Left ventricle myocardium inferior (tissue), 1 donor: Measurements from ENCODE around the gene FES. TPM values are rescaled to one million over a fixed set of nuclear protein-coding genes. Genes with fewer than 3 reads are reported as not detected.

Experiments
- DNase-seq: peaks from one replicate; pipeline ENCODE4 v3.0.0-alpha.2; 2020
- H3K27ac ChIP-seq: fragments of 200-600 bp; replicated peaks from 2 replicates; pipeline ENCODE4 v1.8.0; 2021
- H3K27me3 ChIP-seq: fragments of 200-600 bp; 2 replicates; pipeline ENCODE4 v1.8.0; 2021; ENCODE audit warnings: low read depth
- H3K36me3 ChIP-seq: fragments of 200-600 bp; 2 replicates; pipeline ENCODE4 v1.8.0; 2021
- H3K4me1 ChIP-seq: fragments of 200-600 bp; 2 replicates; pipeline ENCODE4 v1.8.0; 2021
- H3K4me3 ChIP-seq: fragments of 200-600 bp; 2 replicates; pipeline ENCODE4 v1.8.0; 2021; ENCODE audit warnings: mild to moderate bottlenecking, moderate library complexity
- H3K9me3 ChIP-seq: fragments of 200-600 bp; replicated peaks from 2 replicates; pipeline ENCODE4 v1.8.0; 2021
- intact Hi-C: fragments of 100-400 bp; cut with micrococcal nuclease; formaldehyde crosslinking; loops from one replicate; pipeline ENCODE4 v1.11.0; 2022
- total RNA-seq: library from RNA; stranded (reverse); fragmentation: NEBNext Ultra II Directional; extraction: Animal tissue kit (Norgen Biotek cat#: 25700); gene quantifications from one replicate; pipeline ENCODE4 v1.2.1, GENCODE V29; 2021
- TF ChIP-seq, protein P1 (sequence below): fragments of 200-600 bp; IDR thresholded peaks from 2 replicates; pipeline ENCODE4 v1.8.0; 2021; ENCODE audit warnings: antibody characterized with exemption, mild to moderate bottlenecking, borderline replicate concordance
- donor health status: DM: no; HTN: yes; CAD: no; lungs with severe emphysema.

The FES gene
- total RNA-seq, 1 donor from 2014 or later: 11.9 TPM

DNA sequence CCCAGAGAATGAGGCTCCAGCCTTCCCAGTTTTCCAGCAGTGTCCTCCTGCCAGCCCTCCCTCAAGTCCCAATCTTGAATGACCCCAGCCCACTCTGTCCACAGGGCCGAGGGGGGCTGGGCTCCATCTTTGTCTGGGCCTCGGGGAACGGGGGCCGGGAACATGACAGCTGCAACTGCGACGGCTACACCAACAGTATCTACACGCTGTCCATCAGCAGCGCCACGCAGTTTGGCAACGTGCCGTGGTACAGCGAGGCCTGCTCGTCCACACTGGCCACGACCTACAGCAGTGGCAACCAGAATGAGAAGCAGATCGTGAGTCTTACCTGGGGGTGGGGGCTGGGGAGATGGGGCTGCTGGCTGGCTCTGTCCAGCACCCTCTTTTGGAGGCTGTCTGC is 5.6 kb upstream of the FES start:
- no peak overlapping the region for H3K4me3 ChIP-seq
- DNase-seq: no peak
- no peaks in the 10 kb centered on the region for H3K9me3 ChIP-seq
- peaks cover 29% of the 10 kb centered on the region for H3K4me1 ChIP-seq
- TF ChIP-seq, protein P1, sequence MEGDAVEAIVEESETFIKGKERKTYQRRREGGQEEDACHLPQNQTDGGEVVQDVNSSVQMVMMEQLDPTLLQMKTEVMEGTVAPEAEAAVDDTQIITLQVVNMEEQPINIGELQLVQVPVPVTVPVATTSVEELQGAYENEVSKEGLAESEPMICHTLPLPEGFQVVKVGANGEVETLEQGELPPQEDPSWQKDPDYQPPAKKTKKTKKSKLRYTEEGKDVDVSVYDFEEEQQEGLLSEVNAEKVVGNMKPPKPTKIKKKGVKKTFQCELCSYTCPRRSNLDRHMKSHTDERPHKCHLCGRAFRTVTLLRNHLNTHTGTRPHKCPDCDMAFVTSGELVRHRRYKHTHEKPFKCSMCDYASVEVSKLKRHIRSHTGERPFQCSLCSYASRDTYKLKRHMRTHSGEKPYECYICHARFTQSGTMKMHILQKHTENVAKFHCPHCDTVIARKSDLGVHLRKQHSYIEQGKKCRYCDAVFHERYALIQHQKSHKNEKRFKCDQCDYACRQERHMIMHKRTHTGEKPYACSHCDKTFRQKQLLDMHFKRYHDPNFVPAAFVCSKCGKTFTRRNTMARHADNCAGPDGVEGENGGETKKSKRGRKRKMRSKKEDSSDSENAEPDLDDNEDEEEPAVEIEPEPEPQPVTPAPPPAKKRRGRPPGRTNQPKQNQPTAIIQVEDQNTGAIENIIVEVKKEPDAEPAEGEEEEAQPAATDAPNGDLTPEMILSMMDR: no peak
- H3K27ac ChIP-seq: no peak overlapping the region
- no peaks in the 10 kb centered on the region for H3K27me3 ChIP-seq
- intact Hi-C loops: loop anchor here (10.0 kb wide), 1 partner anchor 64 kb away; no protein-coding TSS in a partner anchor
- H3K36me3 ChIP-seq: peaks cover 71% of the 10 kb centered on the region

DNA sequence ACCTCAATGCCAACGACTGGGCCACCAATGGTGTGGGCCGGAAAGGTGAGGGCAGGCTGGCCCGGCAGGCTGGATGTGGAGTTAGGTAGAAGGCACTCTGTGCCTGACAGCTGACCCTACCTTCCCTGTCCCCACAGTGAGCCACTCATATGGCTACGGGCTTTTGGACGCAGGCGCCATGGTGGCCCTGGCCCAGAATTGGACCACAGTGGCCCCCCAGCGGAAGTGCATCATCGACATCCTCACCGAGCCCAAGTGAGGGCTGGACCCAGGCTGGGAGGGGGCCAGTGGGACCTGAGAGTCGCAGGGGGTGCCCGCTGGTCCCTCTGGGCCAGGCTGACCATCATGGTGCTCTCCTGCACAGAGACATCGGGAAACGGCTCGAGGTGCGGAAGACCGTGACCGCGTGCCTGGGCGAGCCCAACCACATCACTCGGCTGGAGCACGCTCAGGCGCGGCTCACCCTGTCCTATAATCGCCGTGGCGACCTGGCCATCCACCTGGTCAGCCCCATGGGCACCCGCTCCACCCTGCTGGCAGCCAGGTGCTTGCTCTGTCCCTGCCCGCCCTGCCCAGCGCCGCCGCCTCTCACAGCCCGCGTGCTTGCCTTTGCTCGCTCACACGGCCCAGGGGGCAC is 4.5 kb upstream of the FES start:
- Histone ChIP-seq H3K9me3 (no peaks in the 10 kb centered on the region), H3K27ac (no peak overlapping the region), H3K36me3 (peaks cover 71% of the 10 kb centered on the region), H3K4me3 (no peak overlapping the region), H3K4me1 (peaks cover 29% of the 10 kb centered on the region), H3K27me3 (no peaks in the 10 kb centered on the region)
- no peak for DNase-seq
- TF ChIP-seq, protein P1: no peak
- intact Hi-C loops: loop anchor here (10.0 kb wide), 1 partner anchor 65 kb away; no protein-coding TSS in a partner anchor

DNA sequence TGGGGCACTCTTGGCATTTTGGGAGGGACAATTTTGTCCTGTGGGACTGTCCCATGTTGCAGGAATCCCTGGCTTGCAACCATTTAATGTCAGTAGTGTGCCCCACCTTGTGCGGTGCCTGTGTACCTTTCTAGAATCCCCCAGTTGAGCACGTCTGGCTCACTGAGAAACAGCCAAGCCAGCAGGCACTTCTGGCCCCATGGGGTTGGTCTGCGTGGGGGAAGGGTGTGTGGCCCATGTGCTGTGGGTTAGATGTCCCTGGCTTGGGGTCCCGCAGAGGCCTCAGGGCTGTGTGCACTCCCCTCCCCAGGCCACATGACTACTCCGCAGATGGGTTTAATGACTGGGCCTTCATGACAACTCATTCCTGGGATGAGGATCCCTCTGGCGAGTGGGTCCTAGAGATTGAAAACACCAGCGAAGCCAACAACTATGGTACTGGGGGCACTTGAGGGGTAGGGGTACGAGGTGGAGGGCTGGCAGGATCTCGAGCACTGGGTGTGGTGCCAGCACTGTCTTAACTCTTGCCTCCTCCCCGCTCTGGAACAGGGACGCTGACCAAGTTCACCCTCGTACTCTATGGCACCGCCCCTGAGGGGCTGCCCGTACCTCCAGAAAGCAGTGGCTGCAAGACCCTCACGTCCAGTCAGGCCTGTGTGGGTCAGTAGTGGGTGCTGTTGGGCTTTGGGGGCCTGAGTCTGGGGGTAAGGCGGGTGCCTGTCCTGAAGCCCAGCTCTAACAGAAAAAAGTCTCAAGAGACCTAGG is 3.7 kb upstream of the FES start:
- H3K9me3 ChIP-seq: no peaks in the 10 kb centered on the region
- TF ChIP-seq, protein P1: no peak
- DNase-seq: no peak
- intact Hi-C loops: no loop called here
- no peak overlapping the region for H3K4me3 ChIP-seq
- H3K36me3 ChIP-seq: peaks cover 69% of the 10 kb centered on the region
- H3K4me1 ChIP-seq: peaks cover 35% of the 10 kb centered on the region
- no peak overlapping the region for H3K27ac ChIP-seq
- no peaks in the 10 kb centered on the region for H3K27me3 ChIP-seq

DNA sequence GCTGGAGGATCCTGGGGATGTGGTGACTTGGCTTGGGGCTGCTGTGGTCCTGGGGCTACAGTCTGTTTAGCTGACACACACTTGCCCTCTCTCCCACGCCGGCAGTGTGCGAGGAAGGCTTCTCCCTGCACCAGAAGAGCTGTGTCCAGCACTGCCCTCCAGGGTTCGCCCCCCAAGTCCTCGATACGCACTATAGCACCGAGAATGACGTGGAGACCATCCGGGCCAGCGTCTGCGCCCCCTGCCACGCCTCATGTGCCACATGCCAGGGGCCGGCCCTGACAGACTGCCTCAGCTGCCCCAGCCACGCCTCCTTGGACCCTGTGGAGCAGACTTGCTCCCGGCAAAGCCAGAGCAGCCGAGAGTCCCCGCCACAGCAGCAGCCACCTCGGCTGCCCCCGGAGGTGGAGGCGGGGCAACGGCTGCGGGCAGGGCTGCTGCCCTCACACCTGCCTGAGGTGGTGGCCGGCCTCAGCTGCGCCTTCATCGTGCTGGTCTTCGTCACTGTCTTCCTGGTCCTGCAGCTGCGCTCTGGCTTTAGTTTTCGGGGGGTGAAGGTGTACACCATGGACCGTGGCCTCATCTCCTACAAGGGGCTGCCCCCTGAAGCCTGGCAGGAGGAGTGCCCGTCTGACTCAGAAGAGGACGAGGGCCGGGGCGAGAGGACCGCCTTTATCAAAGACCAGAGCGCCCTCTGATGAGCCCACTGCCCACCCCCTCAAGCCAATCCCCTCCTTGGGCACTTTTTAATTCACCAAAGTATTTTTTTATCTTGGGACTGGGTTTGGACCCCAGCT is 2.9 kb upstream of the FES start:
- Histone ChIP-seq H3K27me3 (no peaks in the 10 kb centered on the region), H3K4me1 (peaks cover 44% of the 10 kb centered on the region), H3K27ac (peak overlapping the region; percentile 98), H3K9me3 (no peaks in the 10 kb centered on the region), H3K36me3 (peaks cover 61% of the 10 kb centered on the region), H3K4me3 (no peak overlapping the region)
- intact Hi-C loops: no loop called here
- TF ChIP-seq, protein P1: no peak
- no peak for DNase-seq

DNA sequence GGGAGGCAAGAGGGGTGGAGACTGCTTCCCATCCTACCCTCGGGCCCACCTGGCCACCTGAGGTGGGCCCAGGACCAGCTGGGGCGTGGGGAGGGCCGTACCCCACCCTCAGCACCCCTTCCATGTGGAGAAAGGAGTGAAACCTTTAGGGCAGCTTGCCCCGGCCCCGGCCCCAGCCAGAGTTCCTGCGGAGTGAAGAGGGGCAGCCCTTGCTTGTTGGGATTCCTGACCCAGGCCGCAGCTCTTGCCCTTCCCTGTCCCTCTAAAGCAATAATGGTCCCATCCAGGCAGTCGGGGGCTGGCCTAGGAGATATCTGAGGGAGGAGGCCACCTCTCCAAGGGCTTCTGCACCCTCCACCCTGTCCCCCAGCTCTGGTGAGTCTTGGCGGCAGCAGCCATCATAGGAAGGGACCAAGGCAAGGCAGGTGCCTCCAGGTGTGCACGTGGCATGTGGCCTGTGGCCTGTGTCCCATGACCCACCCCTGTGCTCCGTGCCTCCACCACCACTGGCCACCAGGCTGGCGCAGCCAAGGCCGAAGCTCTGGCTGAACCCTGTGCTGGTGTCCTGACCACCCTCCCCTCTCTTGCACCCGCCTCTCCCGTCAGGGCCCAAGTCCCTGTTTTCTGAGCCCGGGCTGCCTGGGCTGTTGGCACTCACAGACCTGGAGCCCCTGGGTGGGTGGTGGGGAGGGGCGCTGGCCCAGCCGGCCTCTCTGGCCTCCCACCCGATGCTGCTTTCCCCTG is 2.2 kb upstream of the FES start:
- Histone ChIP-seq H3K27me3 (no peaks in the 10 kb centered on the region), H3K27ac (peak overlapping the region; percentile 98), H3K4me3 (no peak overlapping the region), H3K4me1 (peaks cover 51% of the 10 kb centered on the region), H3K36me3 (peaks cover 60% of the 10 kb centered on the region), H3K9me3 (no peaks in the 10 kb centered on the region)
- TF ChIP-seq, protein P1: no peak
- intact Hi-C loops: no loop called here
- no peak for DNase-seq
